Measurements from ENCODE around the gene TAL2. TPM values are rescaled to one million over a fixed set of nuclear protein-coding genes. Genes with fewer than 3 reads are reported as not detected.

TAL2 gene
- total RNA-seq (2014; rRNA removed; shearing (Covaris generic); ENCODE audit: low replicate concordance) = not detected in 2 replicates

DNA sequence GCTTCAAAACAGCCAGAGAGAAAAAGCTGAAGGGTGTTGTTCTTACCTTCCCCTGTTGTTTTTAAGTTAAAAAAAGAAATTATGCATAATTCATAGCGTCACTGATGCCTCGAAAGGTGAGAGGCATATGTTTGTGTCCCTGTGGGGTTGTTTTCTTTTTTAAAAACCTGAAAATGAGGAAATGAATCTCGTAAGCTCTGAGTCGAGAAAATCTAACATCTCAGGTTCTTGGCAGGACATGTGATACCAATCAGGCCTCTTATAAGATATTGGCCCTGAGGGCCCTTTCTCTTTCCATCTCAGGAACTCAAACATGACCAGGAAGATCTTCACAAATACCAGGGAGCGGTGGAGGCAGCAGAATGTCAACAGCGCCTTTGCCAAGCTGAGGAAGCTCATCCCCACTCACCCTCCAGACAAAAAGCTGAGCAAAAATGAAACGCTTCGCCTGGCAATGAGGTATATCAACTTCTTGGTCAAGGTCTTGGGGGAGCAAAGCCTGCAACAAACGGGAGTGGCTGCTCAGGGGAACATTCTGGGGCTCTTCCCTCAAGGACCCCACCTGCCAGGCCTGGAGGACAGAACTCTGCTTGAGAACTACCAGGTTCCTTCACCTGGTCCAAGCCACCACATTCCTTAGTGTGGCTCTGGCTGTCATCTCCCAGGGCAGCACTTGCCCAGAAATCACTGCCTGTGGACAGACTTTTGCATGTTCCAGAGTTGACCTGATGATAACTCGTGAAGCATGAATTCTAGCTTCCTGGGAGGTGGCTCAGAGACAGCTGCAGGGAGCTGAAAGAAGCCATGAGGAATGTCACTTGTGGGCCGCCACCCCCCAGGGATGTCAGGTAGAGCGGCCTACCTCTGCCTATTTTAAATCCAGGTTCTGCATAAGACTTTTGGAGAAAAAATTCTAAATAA, at the start of gene TAL2:
Gene TAL2 (plus strand): TSS at position 274 of the 921 bp plus-strand sequence. CDS start 40 bp downstream, at position 314.
- Histone ChIP-seq H3K4me3 (no peak within 1 kb of the TSS), H3K9me3 (no peaks in the 10 kb centered on the region), H3K36me3 (no peaks in the 10 kb centered on the region), H3K27me3 (no peaks in the 10 kb centered on the region)
- no peak for DNase-seq

DNA sequence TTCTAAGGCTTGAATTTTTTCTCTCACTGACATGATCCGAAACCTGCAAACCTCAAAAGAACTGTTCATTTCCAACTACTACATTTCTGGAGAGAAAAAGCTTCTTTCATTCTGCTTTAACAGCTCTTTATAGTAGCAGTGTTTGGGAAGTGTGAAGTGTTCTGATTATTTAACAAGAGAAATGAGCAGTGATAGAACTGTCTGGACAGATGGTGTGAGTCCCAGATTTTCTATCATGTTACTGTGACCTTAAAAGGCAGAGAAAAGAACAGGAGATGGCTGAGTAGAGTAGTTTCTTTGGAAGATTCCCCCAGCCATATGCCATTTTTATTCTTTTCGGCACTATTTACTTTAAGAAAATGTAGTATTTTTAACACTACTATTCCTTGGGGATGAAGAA, 41.3 kb upstream of the TAL2 start:
- H3K9me3 ChIP-seq = no peaks in the 10 kb centered on the region
- no peak overlapping the region for H3K4me3 ChIP-seq
- no peaks in the 10 kb centered on the region for H3K27me3 ChIP-seq
- DNase-seq = no peak
- H3K36me3 ChIP-seq = no peaks in the 10 kb centered on the region

DNA sequence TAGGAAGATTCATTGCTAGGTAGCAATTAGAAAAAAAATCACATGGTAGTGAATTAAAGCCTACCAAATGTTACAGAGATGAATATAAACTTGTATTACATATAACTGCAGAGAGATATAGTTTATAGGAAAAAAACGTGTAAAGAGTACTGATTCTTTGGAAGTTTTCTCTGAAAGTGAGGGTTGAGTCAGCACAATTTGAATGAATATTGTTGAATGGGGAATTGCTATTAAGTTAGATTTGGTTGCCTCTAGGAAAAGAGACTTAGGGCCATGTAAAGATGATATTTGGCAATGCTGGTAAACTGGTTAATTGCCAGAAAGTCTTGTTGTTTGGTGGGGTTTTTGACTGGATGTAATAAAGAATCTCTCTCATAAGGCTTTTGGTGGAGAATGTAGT, 37.2 kb upstream of the TAL2 start:
- Histone ChIP-seq H3K4me3 (no peak overlapping the region), H3K9me3 (no peaks in the 10 kb centered on the region), H3K36me3 (peaks cover 3% of the 10 kb centered on the region; the same call in 1 of the 2 replicates), H3K27me3 (no peaks in the 10 kb centered on the region)
- no peak for DNase-seq

DNA sequence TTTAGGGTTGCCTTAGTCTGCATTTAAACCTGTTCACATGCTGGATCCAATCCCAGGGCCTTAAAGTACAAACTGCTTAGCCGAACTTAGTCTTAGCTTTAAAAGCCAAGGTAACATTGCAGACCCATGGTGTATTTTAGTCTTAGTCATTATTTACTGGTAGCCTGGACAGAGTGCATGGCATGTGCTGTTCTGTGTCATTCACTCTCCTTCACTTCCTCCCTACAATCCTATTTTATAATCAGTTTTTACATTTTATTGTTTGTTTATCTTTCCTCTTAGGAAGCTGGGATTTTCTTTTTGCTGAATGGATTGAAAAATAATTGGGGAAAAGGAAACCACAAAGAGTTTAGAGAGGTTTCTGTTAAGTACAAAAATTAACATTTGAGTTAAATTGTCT, 29.4 kb upstream of the TAL2 start:
- Histone ChIP-seq H3K9me3 (no peaks in the 10 kb centered on the region), H3K4me3 (no peak overlapping the region), H3K36me3 (peaks cover 3% of the 10 kb centered on the region), H3K27me3 (no peaks in the 10 kb centered on the region)
- no peak for DNase-seq

DNA sequence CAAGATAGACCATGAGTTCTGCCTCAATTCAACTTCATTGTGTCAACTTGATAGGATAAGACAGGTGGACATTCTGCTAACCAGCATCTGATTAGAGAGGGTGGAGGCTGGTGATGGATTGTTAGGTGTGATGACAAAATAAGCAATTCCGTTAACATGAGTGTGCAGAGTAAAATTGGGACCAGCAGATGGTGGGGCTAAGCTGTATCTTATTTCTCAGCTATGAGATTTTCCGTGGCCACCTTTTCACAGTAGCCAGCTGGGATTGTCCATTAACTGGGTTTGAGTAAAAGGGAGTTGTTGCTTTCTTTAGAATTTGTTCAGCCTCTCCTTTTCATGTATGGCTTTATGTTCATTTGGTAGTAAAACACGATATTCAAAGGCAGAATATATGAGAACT, 28.8 kb upstream of the TAL2 start:
- no peak for DNase-seq
- no peaks in the 10 kb centered on the region for H3K27me3 ChIP-seq
- peaks cover 3% of the 10 kb centered on the region for H3K36me3 ChIP-seq
- H3K9me3 ChIP-seq = no peaks in the 10 kb centered on the region
- no peak overlapping the region for H3K4me3 ChIP-seq

DNA sequence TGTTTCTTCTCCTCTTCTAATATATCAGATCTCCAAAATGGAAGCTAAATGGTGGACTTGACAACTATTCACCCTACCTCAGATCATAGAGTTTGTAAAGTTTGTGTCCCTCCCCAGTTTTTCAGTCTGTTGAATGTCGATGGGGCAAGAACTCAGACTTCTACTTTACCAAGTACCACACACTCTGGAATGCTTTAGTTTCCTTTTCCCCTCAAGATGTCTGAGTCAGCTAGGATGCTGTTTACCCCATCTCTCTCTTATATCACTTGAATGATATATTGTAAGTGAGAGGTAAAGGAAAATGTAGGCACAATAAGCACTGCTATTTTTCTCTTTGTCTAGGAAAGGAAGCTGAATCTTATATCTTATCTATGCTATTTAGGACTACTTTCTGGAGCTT, 25.9 kb upstream of the TAL2 start:
- Histone ChIP-seq H3K36me3 (no peaks in the 10 kb centered on the region; the same call in 1 of the 2 replicates), H3K27me3 (no peaks in the 10 kb centered on the region), H3K4me3 (no peak overlapping the region), H3K9me3 (no peaks in the 10 kb centered on the region)
- DNase-seq = no peak

DNA sequence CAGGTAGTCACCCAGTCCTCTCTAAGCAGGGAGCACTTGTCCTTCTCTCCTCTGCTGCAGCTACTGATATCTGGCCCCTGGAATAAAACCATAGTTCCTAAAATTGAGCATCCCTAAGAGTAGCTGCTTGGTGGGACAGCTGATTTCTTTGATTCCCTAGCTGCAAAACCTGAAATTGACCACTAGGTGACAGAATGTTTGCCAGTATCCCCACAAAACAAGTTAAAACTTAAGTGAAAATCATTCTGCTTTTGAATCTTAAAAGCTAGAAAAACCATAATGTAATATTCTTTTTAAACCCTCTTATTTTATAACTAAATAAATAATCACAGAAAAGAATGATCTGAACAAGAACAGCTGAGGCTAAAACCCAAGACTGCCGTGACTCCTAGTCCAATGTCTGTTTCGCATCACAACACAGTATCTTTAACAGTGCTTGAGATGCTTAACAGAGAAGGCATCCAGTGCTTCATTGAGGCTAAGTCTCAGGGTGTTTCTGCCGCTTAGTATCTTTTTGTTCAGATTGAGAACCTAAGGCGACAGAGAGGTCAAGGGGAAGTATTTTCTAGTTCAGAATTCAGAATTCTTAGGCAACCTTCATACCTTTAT, 24.4 kb upstream of the TAL2 start:
- no peak for DNase-seq
- Histone ChIP-seq H3K27me3 (no peaks in the 10 kb centered on the region), H3K9me3 (no peaks in the 10 kb centered on the region), H3K36me3 (no peaks in the 10 kb centered on the region; the same call in 1 of the 2 replicates), H3K4me3 (no peak overlapping the region)

DNA sequence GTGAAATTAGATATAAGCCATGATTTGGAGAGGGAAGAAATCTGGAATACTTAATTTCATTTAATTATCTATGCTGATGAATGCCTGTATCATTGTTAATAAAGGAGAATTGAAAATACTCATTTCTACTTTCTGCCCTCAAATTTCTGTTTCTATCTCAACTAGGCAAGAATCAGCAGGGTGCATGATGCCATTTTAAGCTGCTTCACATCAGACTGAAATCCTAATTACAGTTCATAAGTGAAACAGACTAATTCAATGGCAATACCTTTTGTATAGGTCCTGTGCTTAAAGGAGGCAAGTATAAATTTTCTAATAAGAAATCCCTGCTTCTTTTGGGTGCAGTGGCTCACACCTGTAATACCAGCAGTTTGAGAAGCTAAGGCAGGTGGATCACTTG, 22.3 kb upstream of the TAL2 start:
- Histone ChIP-seq H3K27me3 (no peaks in the 10 kb centered on the region), H3K36me3 (no peaks in the 10 kb centered on the region; the same call in 1 of the 2 replicates), H3K4me3 (no peak overlapping the region), H3K9me3 (no peaks in the 10 kb centered on the region)
- DNase-seq = no peak

DNA sequence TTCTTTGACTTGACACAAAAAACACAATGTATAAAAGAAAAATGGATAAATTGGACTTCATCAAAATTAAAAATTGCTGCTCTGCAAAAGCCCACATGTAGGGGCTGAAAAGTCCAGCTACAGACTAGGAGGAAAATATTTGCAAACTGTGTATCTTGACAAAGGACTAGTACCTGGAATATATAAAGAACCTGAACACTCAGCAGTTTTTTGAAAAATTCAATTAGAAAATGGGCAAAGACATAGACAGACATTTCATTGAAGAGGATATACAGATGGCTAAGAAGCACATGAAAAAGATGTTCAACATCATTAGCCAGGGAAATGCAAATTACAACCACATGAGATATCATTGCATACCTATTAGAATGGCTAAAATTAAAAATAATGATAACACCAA, 18.5 kb upstream of the TAL2 start:
- no peak overlapping the region for H3K4me3 ChIP-seq
- no peak for DNase-seq
- no peaks in the 10 kb centered on the region; the same call in 1 of the 2 replicates for H3K36me3 ChIP-seq
- no peaks in the 10 kb centered on the region for H3K9me3 ChIP-seq
- no peaks in the 10 kb centered on the region for H3K27me3 ChIP-seq

DNA sequence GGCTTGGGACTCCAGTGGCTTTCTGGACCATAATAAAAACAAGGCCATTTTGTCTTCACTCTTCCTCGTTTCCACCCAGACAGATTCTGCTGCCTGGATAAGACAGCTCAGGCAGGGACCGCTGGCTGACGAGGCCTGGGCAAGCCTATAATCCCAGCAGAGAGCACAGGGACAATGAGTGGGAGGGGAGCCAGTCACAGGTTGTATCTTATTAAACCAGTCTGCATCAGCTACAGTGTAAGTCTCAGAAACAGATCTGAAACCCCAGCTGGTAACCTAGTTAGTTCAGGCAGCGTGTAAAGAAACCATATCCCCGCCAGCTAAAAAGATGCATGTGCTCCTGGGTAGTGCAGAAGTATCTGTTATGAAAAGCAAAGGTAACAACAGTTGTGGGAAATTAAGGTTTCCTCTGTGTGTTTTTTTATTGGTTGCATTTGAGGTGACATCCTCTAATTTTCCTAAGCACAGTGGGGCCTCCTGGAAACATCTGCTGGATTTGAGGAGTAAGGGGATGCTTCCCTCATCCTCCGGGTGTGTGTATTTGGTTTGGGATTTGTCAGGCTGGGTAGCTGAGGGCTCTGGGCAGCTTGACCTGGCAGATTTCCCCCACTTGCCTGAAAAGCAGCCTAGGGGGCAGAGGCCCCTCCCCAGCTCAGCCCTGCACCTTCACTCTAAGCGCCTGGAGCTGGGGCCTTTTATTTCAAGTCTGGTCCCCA, 15.2 kb upstream of the TAL2 start:
- Histone ChIP-seq H3K27me3 (no peaks in the 10 kb centered on the region), H3K36me3 (no peaks in the 10 kb centered on the region), H3K9me3 (no peaks in the 10 kb centered on the region), H3K4me3 (no peak overlapping the region)
- DNase-seq = no peak

DNA sequence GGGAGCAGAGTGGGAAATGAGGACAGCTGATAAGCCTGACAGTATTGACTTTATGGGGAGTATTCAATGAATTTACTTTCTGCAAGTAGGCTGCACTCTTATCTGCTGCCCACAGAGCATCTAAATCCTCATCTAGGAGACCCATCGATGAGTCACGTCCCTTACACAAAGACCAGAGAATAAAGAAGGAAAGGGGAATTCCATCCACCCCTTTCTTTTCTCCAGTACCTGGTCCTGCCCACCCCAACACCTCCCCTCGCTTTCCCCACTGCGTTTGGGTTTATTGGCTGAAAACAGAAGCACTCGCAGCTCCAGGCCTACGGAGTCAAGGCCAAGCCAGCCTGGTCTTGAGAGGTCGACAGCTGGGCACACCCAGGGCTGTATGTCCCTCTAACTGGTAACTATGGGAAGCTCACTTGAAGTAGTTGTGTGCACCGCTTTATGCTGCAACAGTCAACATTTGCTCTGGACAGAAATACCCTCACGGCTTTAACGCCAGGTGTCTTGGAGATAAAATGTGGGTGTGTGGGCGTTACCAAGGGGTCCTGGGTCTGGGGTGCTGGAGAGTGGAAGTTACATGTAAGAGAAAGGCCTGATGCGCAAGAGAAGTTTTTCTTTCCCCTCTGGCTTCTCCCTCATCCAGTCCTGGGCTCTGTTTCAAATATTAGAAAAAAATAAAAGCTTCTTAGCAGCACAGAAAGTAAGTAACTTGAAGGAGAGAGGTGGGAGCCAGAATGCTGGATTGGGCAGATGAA, 14.5 kb upstream of the TAL2 start:
- H3K27me3 ChIP-seq = no peaks in the 10 kb centered on the region
- H3K4me3 ChIP-seq = no peak overlapping the region
- no peaks in the 10 kb centered on the region for H3K36me3 ChIP-seq
- no peak for DNase-seq
- H3K9me3 ChIP-seq = no peaks in the 10 kb centered on the region

DNA sequence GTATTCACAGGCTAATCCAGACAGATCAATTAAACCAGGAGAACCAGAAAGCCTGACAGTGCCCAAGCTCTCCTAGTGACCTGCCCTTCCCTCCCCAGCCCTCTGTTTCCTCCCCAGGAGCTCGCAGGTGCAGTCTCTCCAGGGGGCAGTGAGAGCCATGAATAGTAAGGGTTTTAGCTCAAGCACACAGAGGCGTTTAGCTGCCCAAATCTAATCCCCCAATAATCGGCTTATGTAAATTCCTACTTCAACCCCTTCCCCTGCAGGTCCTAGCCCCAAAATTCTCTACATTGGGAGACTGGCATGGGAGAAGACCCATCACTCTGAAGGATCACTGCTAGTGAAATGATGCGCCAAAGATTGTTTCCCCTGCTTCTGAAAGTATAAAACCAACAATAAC, 10.5 kb upstream of the TAL2 start:
- H3K4me3 ChIP-seq = no peak overlapping the region
- H3K27me3 ChIP-seq = no peaks in the 10 kb centered on the region
- no peaks in the 10 kb centered on the region for H3K36me3 ChIP-seq
- DNase-seq = no peak
- H3K9me3 ChIP-seq = no peaks in the 10 kb centered on the region

DNA sequence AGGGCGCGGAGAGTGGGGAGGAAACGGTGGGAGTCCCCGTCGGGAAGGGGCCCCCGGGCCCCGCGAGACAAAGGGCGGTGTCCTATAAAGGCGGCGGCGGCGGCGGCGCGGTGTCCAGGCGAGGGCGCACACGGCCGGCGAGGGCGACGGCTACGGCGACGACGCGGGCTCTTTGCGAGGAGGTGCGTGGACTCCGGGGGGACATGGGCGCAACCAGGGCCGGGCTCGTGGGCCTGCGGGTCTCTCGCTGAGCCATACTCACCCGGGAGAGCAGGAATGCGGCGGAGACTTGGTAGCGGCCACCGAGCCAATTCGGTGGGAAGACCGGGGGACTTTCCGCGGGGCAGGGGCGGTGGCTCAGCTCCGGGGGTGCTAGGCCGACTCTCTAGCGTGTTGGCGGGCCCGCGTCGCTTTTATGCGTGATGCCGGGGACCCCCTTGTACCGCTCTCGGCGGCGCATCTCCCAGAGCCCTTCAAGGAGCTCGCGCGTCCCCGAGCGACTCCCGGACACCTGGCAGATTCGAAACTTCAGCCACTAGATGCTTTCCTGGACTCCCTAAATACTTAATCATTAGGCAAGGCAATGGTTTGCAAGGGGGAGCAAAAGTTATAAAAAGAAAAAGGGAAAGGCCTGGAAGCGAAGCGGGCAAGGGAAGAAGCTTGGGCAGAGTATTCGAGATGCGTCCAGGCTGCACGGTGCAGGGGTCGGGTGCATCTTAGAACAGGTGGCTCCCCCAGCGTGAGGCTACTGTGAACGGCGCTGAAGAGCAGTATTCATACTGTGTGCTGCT, 5.9 kb upstream of the TAL2 start:
- Histone ChIP-seq H3K36me3 (no peaks in the 10 kb centered on the region), H3K27me3 (no peaks in the 10 kb centered on the region), H3K9me3 (no peaks in the 10 kb centered on the region), H3K4me3 (peak overlapping the region; percentile 25)
- peak; percentile 3 for DNase-seq

DNA sequence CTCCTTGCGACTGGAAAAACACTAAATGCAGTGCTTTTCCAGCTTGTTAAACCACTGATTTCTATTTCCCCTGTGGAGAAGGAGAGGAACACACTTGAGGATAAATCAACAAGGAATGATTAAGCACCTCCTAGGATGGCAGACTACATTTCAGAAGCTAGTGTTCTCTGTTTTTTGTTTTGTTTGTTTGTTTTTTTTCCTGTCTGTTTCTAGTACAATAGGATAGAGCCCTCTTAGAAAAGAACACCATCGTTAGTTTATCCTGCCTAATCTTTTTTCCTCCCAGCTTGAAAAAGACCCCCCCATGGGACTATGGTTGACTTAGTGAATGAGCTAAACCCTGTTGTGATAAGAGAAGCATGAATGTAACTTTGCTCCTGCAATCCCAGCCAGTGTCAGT, 3.9 kb upstream of the TAL2 start:
- Histone ChIP-seq H3K36me3 (no peaks in the 10 kb centered on the region), H3K27me3 (no peaks in the 10 kb centered on the region), H3K4me3 (no peak overlapping the region), H3K9me3 (no peaks in the 10 kb centered on the region)
- no peak for DNase-seq

DNA sequence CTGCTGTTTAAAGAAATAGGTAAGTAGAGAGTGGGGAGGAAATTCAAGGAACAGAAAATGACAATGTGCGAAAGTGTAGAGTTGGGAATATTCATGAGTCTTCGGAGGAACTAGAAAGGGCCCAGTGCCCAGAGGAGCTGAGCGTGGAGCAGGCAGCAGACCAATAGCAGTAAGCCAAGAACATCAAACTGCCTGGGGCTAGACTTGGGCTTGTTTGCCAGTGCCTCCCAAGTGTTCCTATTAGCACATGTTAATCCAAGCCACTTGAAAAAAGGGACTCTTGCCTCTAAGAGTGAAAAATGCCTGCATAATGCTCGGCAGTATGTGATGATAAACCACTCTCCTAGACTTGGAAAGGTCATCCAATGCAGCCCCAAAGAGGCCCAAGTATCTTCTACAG, 1.2 kb upstream of the TAL2 start:
- H3K9me3 ChIP-seq = no peaks in the 10 kb centered on the region
- no peak for DNase-seq

DNA sequence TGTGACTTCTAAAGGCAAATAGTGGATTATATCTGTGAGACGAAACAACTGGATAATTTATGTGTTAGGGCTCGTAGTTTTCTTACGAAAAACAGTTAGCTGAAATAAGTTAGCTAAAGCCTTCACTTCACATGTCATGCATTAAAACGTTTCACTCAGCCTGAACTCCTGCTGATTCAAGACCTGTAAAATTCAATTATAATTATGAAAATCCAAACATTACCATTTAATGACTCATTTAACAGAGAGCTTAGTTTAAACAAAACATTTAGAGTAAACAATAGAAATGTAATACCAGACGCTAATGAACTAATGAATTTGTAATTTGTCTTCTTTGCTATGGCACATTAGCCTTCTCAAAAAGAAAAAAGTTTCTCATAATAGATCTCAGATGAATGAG, 1.7 kb downstream of the TAL2 start:
- Histone ChIP-seq H3K9me3 (no peaks in the 10 kb centered on the region), H3K36me3 (no peaks in the 10 kb centered on the region), H3K4me3 (no peak overlapping the region), H3K27me3 (no peaks in the 10 kb centered on the region)
- no peak for DNase-seq

More for the DNA sequence above, 1.2 kb upstream of the TAL2 start:
- H3K36me3 ChIP-seq = no peaks in the 10 kb centered on the region
- H3K4me3 ChIP-seq = no peak overlapping the region
- no peaks in the 10 kb centered on the region for H3K27me3 ChIP-seq

Data from MG63 (cell line).